ENCODE results near the gene TXNRD2.

Gene TXNRD2

DNA sequence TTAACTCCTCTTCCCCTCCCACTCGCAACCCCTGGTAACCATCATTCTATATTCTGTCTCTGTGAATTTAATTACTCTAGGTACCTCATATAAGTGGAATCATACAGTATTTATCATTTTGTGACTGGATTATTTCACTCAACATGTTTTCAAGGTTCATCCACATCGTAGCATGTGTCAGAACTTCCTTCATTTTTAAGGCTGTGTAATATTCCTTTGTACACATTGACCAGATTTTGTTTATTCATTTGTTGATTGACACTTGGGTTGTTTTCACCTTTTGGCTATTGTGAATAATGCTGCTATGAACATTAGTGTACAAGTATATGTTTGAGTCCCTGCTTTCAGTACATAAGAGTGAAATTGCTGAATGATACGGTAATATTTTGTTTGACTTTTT is 84.2 kb downstream of the TXNRD2 start:
- no peak overlapping the region for H3K27ac ChIP-seq
- TF ChIP-seq ZFX (IDR thresholded peaks at IDR 0.05), result no peak
- TF ChIP-seq, protein P1, sequence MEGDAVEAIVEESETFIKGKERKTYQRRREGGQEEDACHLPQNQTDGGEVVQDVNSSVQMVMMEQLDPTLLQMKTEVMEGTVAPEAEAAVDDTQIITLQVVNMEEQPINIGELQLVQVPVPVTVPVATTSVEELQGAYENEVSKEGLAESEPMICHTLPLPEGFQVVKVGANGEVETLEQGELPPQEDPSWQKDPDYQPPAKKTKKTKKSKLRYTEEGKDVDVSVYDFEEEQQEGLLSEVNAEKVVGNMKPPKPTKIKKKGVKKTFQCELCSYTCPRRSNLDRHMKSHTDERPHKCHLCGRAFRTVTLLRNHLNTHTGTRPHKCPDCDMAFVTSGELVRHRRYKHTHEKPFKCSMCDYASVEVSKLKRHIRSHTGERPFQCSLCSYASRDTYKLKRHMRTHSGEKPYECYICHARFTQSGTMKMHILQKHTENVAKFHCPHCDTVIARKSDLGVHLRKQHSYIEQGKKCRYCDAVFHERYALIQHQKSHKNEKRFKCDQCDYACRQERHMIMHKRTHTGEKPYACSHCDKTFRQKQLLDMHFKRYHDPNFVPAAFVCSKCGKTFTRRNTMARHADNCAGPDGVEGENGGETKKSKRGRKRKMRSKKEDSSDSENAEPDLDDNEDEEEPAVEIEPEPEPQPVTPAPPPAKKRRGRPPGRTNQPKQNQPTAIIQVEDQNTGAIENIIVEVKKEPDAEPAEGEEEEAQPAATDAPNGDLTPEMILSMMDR (conservative IDR thresholded peaks at IDR 0.05), result no peak

DNA sequence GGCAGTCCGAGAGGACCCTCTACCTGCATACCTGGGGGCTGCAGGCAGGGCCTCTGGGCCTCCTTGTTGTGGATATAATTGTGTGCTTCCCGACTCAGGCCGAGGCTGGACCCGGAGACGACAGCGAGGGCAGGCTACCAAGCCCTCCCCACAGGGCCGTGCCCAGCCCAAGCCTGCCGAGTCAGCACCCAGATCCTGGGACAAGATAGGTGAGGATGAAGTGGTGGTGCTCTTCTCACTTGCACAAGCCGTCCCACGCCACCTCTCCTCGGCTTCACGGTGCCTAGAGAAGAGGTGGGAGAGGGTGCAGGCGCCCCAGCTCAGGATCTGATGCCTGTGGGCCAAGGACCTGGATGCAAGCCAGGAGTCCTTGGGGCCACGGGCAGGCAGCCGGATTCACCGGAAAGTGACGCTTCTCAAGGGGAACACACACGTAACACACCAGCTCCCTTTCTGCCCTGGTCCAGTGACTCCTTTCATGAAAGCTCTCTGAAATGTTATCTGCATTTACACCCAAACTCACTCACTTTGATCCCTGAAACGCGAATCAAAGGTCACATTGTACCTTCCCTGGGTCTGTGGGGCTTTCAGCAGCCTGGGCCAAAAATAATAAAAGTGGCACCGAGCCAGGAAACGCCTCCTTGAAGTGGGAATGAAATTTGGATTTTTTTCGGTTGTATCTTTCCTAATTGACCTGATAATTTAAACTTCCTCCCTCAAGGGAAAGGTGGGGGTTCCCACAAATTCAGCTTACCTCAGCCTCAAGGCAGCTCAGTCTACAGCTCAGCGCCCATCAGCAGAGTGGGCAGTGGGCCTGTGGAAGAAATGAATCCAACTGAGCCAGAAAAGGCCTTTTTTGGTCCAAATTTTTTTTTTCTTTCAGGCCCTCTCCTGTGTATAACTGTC is 85.9 kb downstream of the TXNRD2 start:
- peak overlapping the region; percentile 97 for H3K27ac ChIP-seq
- TF ChIP-seq, protein P1 (conservative IDR thresholded peaks at IDR 0.05), result no peak
- peak; percentile 66; the same call in 1 of the 2 replicates for TF ChIP-seq ZFX (IDR thresholded peaks at IDR 0.05)

DNA sequence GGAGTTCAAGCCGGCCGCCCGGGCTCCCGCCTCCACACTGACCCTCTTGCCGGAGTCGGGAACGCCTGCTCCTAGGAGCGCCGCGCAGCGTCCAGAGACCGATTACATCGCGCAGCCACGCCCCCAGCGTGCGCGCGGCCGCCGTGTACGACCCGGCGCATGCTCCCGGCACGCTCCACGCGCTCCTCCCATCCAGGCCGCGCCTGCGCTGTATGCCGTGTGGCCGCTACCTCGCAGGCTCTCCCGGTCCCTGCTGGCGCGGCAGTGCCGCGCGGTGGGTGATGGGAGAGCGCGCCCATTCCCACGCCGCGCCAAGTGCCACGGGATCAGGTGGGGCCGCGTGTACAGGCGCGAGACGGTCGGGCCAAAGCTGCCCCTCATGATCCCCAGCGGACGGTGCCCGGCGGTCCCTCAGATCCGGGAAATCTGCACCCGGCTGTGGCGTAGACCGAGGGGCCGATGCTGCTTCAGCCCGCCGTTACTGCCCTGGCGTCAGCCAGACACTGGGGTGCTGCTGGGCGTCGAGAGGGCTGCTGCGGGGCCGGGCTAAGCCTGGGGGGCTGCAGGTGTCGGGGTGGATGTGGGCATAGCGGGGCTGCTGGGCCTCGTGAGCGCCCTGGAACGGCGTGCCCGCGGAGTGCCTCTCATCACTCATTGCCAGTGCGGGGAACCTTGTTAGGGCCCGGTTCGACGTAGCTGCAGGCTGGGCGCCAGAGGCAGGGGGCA is 86.7 kb downstream of the TXNRD2 start, which contains the start of the genes GNB1L and RTL10:
Gene GNB1L, minus strand, starts transcription at position 97 of the 726 bp plus-strand sequence. CDS start 33,519 bp downstream, outside the sequence.
Gene RTL10, minus strand, starts transcription at position 97 of the 726 bp plus-strand sequence. CDS start 2,613 bp downstream, outside the sequence.
- H3K27ac ChIP-seq, result peak within 1 kb of the TSS; percentile 97
- TF ChIP-seq, protein P1 (conservative IDR thresholded peaks at IDR 0.05), result no peak
- TF ChIP-seq ZFX (IDR thresholded peaks at IDR 0.05), result peak; percentile 86; the same call in 1 of the 2 replicates

DNA sequence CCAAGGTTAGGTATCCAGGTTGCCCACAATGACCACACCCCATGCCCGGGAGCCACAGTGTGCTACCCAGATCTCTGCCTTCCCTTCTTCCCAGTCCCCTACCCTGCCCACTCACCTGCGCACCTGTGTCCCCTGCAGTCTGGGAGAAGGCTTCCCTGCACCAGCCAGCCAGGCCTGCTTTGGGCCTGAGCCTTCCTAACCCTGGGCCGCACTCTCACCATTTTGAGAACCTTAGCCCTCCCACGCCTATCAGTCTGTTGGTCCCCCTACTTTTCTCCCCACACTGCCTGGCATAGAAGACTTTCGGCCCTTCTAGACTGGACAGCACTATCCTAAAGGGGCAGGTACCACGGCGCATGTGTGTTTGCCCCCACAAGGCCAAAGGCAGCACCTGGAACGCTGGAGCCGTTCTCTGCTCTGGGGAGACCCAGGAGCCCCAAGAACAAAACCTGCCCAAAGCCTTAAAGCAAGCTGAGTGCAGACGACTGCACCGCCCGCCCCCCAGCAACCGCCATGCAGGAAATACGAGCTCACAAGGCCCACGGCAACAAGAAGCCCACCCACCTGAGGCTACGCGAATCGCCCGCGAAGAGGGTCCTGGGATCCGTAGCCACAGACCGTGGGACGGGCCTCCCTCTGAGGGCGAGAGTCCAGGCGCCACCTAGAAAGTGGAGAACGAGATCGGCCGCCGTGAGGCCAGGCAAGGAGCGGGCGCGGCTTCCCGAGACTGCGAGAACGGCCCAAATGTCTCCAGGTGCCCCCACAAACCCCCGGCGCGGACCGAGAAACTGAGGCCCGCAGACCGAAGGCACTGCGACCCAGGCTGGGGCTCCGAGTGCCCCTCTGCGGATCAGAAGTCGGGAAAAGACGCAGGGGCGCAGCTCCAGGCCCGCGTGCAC is 87.5 kb downstream of the TXNRD2 start:
- H3K27ac ChIP-seq, result peak overlapping the region; percentile 97
- TF ChIP-seq, protein P1 (conservative IDR thresholded peaks at IDR 0.05), result no peak
- TF ChIP-seq ZFX (IDR thresholded peaks at IDR 0.05), result peak; percentile 51; the same call in 1 of the 2 replicates

DNA sequence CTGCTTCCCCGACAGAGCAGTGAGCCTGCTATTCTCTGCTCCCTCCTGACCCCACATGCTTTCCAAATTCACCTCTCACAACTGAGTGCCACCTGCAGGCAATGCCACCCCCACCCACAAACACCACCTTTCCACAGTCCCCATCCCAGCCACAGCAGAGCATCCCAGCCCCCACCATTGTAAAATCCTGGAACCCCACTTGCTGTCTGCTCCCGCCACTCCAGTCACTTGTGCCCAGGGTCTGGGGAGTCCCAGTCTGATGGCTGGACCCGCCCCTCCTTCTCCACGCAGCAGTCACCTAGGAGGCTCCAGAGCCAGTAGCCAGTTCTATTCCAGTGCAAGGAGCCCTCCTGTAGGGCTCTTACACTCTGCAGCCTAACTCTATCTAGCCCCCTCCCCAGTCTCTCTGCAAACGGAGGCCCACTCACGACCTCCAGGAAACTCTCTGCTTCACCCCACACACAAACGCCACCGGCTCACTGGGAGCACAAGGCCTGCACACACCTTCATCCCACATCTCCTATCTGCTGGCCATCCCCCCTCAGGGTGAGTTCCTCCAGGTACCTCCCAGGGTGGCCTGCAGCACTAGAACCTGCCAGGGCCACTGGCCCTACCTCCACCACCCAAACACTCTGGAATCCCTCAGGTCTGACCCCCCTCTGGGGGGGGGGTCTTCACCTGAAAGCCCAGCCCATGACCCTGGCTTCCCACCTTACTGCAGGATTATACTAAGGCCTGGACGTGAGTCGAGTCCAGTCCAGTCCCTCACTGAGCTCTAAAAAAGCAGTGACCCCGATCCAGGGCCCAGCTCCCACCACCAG is 88.3 kb downstream of the TXNRD2 start:
- no peak for TF ChIP-seq ZFX (IDR thresholded peaks at IDR 0.05)
- TF ChIP-seq, protein P1 (conservative IDR thresholded peaks at IDR 0.05), result no peak
- peak overlapping the region; percentile 97 for H3K27ac ChIP-seq

DNA sequence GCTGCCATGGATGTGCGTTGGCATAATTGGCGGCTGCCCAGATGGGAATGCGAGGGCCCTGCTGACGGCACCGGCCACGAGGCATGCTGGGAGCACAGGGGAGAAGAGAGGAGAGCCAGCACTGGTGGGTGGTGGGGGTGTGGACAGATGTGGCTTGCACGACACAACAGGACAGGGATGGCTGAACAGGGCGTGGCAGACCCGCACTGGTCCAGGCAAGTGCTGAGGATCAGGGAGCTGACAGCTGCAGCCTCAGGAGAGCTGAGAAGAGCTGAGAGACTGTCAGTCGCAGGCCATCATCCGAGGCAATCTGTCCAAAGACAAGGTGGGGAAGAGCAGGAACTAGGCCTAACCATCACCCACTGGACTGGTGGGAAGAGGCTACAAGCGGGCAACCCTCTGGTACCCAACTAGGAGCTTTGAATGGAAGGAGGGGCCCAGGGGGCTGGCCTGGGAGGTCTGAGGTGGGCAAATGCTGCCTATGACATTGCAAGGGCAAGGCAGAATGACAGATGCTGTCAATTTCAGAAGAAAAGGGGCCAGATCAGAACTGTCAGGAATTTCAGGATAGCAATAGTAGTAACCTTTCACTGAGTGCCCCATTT is 89.3 kb downstream of the TXNRD2 start:
- H3K27ac ChIP-seq, result peak overlapping the region; percentile 97; the same call in 1 of the 2 replicates
- TF ChIP-seq, protein P1 (conservative IDR thresholded peaks at IDR 0.05), result no peak
- TF ChIP-seq ZFX (IDR thresholded peaks at IDR 0.05), result no peak

Measured in C4-2B (cell line).